ENCODE data around the gene SLC9C2.
"Not testable (repeated sequence)": the region's sequence is repeated elsewhere in the genome, so short reads cannot be mapped to it uniquely, and the experiment has no call there.

Gene SLC9C2

GRCh38 chr1:173573596-173573995, 29.3 kb downstream of the SLC9C2 start:
- no peak overlapping the region for H3K27ac ChIP-seq (ENCODE audit: low read depth, low read length)
- no peaks in the 10 kb centered on the region for H3K9me3 ChIP-seq (ENCODE audit: low read length)
- no peaks in the 10 kb centered on the region for H3K4me1 ChIP-seq (ENCODE audit: insufficient read depth, low read length)
- H3K4me3 ChIP-seq (ENCODE audit: low read depth in 1 of 2, low read length in 2 of 2) = no peak overlapping the region
- H3K27me3 ChIP-seq (ENCODE audit: control insufficient read depth in 1 of 2, insufficient read depth in 2 of 2, low read length in 2 of 2) = no peaks in the 10 kb centered on the region
- H3K9ac ChIP-seq (ENCODE audit: low read length) = no peak overlapping the region
- no peaks in the 10 kb centered on the region for H3K36me3 ChIP-seq (ENCODE audit: insufficient read depth, low read length)

- no peaks in the 10 kb centered on the region for H3K4me1 ChIP-seq (ENCODE audit: insufficient read depth, low read length)
- no peak overlapping the region for H3K9ac ChIP-seq (ENCODE audit: low read length)
- no peaks in the 10 kb centered on the region for H3K27me3 ChIP-seq (ENCODE audit: control insufficient read depth in 1 of 2, insufficient read depth in 2 of 2, low read length in 2 of 2)
- H3K36me3 ChIP-seq (ENCODE audit: insufficient read depth, low read length) = no peaks in the 10 kb centered on the region
- H3K4me3 ChIP-seq (ENCODE audit: low read depth in 1 of 2, low read length in 2 of 2) = no peak overlapping the region
- H3K27ac ChIP-seq (ENCODE audit: low read depth, low read length) = no peak overlapping the region
- no peaks in the 10 kb centered on the region for H3K9me3 ChIP-seq (ENCODE audit: low read length)
These were observed 30.5 kb downstream of the SLC9C2 start for GRCh38 chr1:173572201-173572873.

GRCh38 chr1:173570370-173571007, 32.4 kb downstream of the SLC9C2 start:
- no peaks in the 10 kb centered on the region for H3K9me3 ChIP-seq (ENCODE audit: low read length)
- H3K27me3 ChIP-seq (ENCODE audit: control insufficient read depth in 1 of 2, insufficient read depth in 2 of 2, low read length in 2 of 2) = no peaks in the 10 kb centered on the region
- no peak overlapping the region for H3K27ac ChIP-seq (ENCODE audit: low read depth, low read length)
- no peak overlapping the region for H3K9ac ChIP-seq (ENCODE audit: low read length)
- no peak overlapping the region for H3K4me3 ChIP-seq (ENCODE audit: low read depth in 1 of 2, low read length in 2 of 2)
- no peaks in the 10 kb centered on the region for H3K36me3 ChIP-seq (ENCODE audit: insufficient read depth, low read length)
- no peaks in the 10 kb centered on the region for H3K4me1 ChIP-seq (ENCODE audit: insufficient read depth, low read length)

GRCh38 chr1:173568483-173568882, 34.4 kb downstream of the SLC9C2 start:
- no peak overlapping the region for H3K9ac ChIP-seq (ENCODE audit: low read length)
- no peak overlapping the region for H3K4me3 ChIP-seq (ENCODE audit: low read depth in 1 of 2, low read length in 2 of 2)
- H3K27ac ChIP-seq (ENCODE audit: low read depth, low read length) = no peak overlapping the region
- no peaks in the 10 kb centered on the region for H3K9me3 ChIP-seq (ENCODE audit: low read length)
- H3K27me3 ChIP-seq (ENCODE audit: control insufficient read depth in 1 of 2, insufficient read depth in 2 of 2, low read length in 2 of 2) = no peaks in the 10 kb centered on the region
- H3K36me3 ChIP-seq (ENCODE audit: insufficient read depth, low read length) = no peaks in the 10 kb centered on the region
- H3K4me1 ChIP-seq (ENCODE audit: insufficient read depth, low read length) = no peaks in the 10 kb centered on the region

GRCh38 chr1:173563846-173564245, 39.0 kb downstream of the SLC9C2 start:
- not testable (repeated sequence) for H3K27me3 ChIP-seq (ENCODE audit: control insufficient read depth in 1 of 2, insufficient read depth in 2 of 2, low read length in 2 of 2); H3K36me3 ChIP-seq (ENCODE audit: insufficient read depth, low read length); H3K4me3 ChIP-seq (ENCODE audit: low read depth in 1 of 2, low read length in 2 of 2); H3K9me3 ChIP-seq (ENCODE audit: low read length); H3K9ac ChIP-seq (ENCODE audit: low read length); H3K27ac ChIP-seq (ENCODE audit: low read depth, low read length); H3K4me1 ChIP-seq (ENCODE audit: insufficient read depth, low read length)

- no peaks in the 10 kb centered on the region for H3K36me3 ChIP-seq (ENCODE audit: insufficient read depth, low read length)
- H3K27ac ChIP-seq (ENCODE audit: low read depth, low read length) = no peak overlapping the region
- H3K9ac ChIP-seq (ENCODE audit: low read length) = no peak overlapping the region
- H3K4me3 ChIP-seq (ENCODE audit: low read depth in 1 of 2, low read length in 2 of 2) = no peak overlapping the region
- no peaks in the 10 kb centered on the region for H3K27me3 ChIP-seq (ENCODE audit: control insufficient read depth in 1 of 2, insufficient read depth in 2 of 2, low read length in 2 of 2)
- no peaks in the 10 kb centered on the region for H3K9me3 ChIP-seq (ENCODE audit: low read length)
- no peaks in the 10 kb centered on the region for H3K4me1 ChIP-seq (ENCODE audit: insufficient read depth, low read length)
These were observed 40.1 kb downstream of the SLC9C2 start for GRCh38 chr1:173562813-173563212.

- Histone ChIP-seq H3K9me3 (ENCODE audit: low read length) (no peaks in the 10 kb centered on the region), H3K4me3 (ENCODE audit: low read depth in 1 of 2, low read length in 2 of 2) (no peak overlapping the region), H3K9ac (ENCODE audit: low read length) (no peak overlapping the region), H3K36me3 (ENCODE audit: insufficient read depth, low read length) (no peaks in the 10 kb centered on the region), H3K27ac (ENCODE audit: low read depth, low read length) (no peak overlapping the region), H3K27me3 (ENCODE audit: control insufficient read depth in 1 of 2, insufficient read depth in 2 of 2, low read length in 2 of 2) (no peaks in the 10 kb centered on the region), H3K4me1 (ENCODE audit: insufficient read depth, low read length) (no peaks in the 10 kb centered on the region)
These were observed 41.6 kb downstream of the SLC9C2 start for GRCh38 chr1:173561263-173561662.

GRCh38 chr1:173560285-173560880, 42.5 kb downstream of the SLC9C2 start:
- Histone ChIP-seq H3K27me3 (ENCODE audit: control insufficient read depth in 1 of 2, insufficient read depth in 2 of 2, low read length in 2 of 2) (no peaks in the 10 kb centered on the region), H3K9me3 (ENCODE audit: low read length) (no peaks in the 10 kb centered on the region), H3K27ac (ENCODE audit: low read depth, low read length) (no peak overlapping the region), H3K9ac (ENCODE audit: low read length) (no peak overlapping the region), H3K4me3 (ENCODE audit: low read depth in 1 of 2, low read length in 2 of 2) (no peak overlapping the region), H3K4me1 (ENCODE audit: insufficient read depth, low read length) (no peaks in the 10 kb centered on the region), H3K36me3 (ENCODE audit: insufficient read depth, low read length) (no peaks in the 10 kb centered on the region)

- no peak overlapping the region for H3K27ac ChIP-seq (ENCODE audit: low read depth, low read length)
- no peak overlapping the region for H3K9ac ChIP-seq (ENCODE audit: low read length)
- no peaks in the 10 kb centered on the region for H3K9me3 ChIP-seq (ENCODE audit: low read length)
- no peaks in the 10 kb centered on the region for H3K4me1 ChIP-seq (ENCODE audit: insufficient read depth, low read length)
- H3K27me3 ChIP-seq (ENCODE audit: control insufficient read depth in 1 of 2, insufficient read depth in 2 of 2, low read length in 2 of 2) = no peaks in the 10 kb centered on the region
- no peaks in the 10 kb centered on the region for H3K36me3 ChIP-seq (ENCODE audit: insufficient read depth, low read length)
- no peak overlapping the region for H3K4me3 ChIP-seq (ENCODE audit: low read depth in 1 of 2, low read length in 2 of 2)
These were observed 47.1 kb downstream of the SLC9C2 start for GRCh38 chr1:173555651-173556305.

- Histone ChIP-seq H3K4me1 (ENCODE audit: insufficient read depth, low read length) (no peaks in the 10 kb centered on the region), H3K4me3 (ENCODE audit: low read depth in 1 of 2, low read length in 2 of 2) (no peak overlapping the region)
These were observed 48.2 kb downstream of the SLC9C2 start for GRCh38 chr1:173554541-173555250.

GRCh38 chr1:173554089-173554488, 48.8 kb downstream of the SLC9C2 start:
- H3K27me3 ChIP-seq (ENCODE audit: control insufficient read depth in 1 of 2, insufficient read depth in 2 of 2, low read length in 2 of 2) = no peaks in the 10 kb centered on the region
- no peak overlapping the region for H3K27ac ChIP-seq (ENCODE audit: low read depth, low read length)
- H3K9me3 ChIP-seq (ENCODE audit: low read length) = no peaks in the 10 kb centered on the region
- H3K36me3 ChIP-seq (ENCODE audit: insufficient read depth, low read length) = no peaks in the 10 kb centered on the region
- H3K9ac ChIP-seq (ENCODE audit: low read length) = no peak overlapping the region
- H3K4me1 ChIP-seq (ENCODE audit: insufficient read depth, low read length) = no peaks in the 10 kb centered on the region
- H3K4me3 ChIP-seq (ENCODE audit: low read depth in 1 of 2, low read length in 2 of 2) = no peak overlapping the region

More at GRCh38 chr1:173554541-173555250, 48.2 kb downstream of the SLC9C2 start:
- no peak overlapping the region for H3K27ac ChIP-seq (ENCODE audit: low read depth, low read length)
- no peaks in the 10 kb centered on the region for H3K36me3 ChIP-seq (ENCODE audit: insufficient read depth, low read length)
- H3K9ac ChIP-seq (ENCODE audit: low read length) = no peak overlapping the region
- no peaks in the 10 kb centered on the region for H3K27me3 ChIP-seq (ENCODE audit: control insufficient read depth in 1 of 2, insufficient read depth in 2 of 2, low read length in 2 of 2)
- H3K9me3 ChIP-seq (ENCODE audit: low read length) = no peaks in the 10 kb centered on the region

All from muscle layer of colon (tissue), 2 donors.